HEK293 (cell line): Measurements from ENCODE around the gene HOXB8.

Experiments used
- BCL6B ChIP-seq: fragments of 450-650 bp; formaldehyde crosslinking; IDR thresholded peaks from 2 replicates; pipeline ENCODE4 v1.5.1; 2017; ENCODE audit warnings: missing biosample characterization, missing genetic modification characterization
- CTCF ChIP-seq: fragments of 450-650 bp; formaldehyde crosslinking; IDR thresholded peaks from 2 replicates; pipeline ENCODE4 v1.5.1; 2016; ENCODE audit warnings: missing biosample characterization, missing genetic modification characterization
- KLF16 ChIP-seq: fragments of 450-650 bp; formaldehyde crosslinking; IDR thresholded peaks from 2 replicates; pipeline ENCODE4 v1.5.1; 2017; ENCODE audit warnings: missing biosample characterization, missing genetic modification characterization
- REPIN1 ChIP-seq: fragments of 450-650 bp; formaldehyde crosslinking; IDR thresholded peaks from 2 replicates; pipeline ENCODE4 v1.5.1; 2017; ENCODE audit warnings: missing biosample characterization, missing genetic modification characterization, low read depth
- ZNF112 ChIP-seq: fragments of 450-650 bp; formaldehyde crosslinking; IDR thresholded peaks from 2 replicates; pipeline ENCODE4 v1.5.0; 2017; ENCODE audit warnings: missing biosample characterization, missing genetic modification characterization
- ZNF248 ChIP-seq: fragments of 450-650 bp; formaldehyde crosslinking; IDR thresholded peaks from 2 replicates; pipeline ENCODE4 v1.5.1; 2017; ENCODE audit warnings: missing biosample characterization, missing genetic modification characterization
- ZNF530 ChIP-seq: fragments of 450-650 bp; formaldehyde crosslinking; IDR thresholded peaks from 2 replicates; pipeline ENCODE4 v1.5.1; 2016; ENCODE audit warnings: low read depth, missing biosample characterization, missing genetic modification characterization
- ZNF785 ChIP-seq: fragments of 450-650 bp; formaldehyde crosslinking; IDR thresholded peaks from 2 replicates; pipeline ENCODE4 v1.5.1; 2016; ENCODE audit warnings: missing biosample characterization, missing genetic modification characterization
- ZNF791 ChIP-seq: fragments of 450-650 bp; formaldehyde crosslinking; IDR thresholded peaks from 2 replicates; pipeline ENCODE4 v1.5.1; 2016; ENCODE audit warnings: missing biosample characterization, missing genetic modification characterization

GRCh38 chr17:48570325-48571023, 44.6 kb downstream of the HOXB8 start:
- TF ChIP-seq REPIN1 (tag by site-specific recombination) (no peak), BCL6B (tag by site-specific recombination) (no peak), KLF16 (tag by site-specific recombination) (no peak), ZNF785 (tag by site-specific recombination) (no peak), ZNF248 (tag by site-specific recombination) (no peak), CTCF (tag by site-specific recombination) (no peak), ZNF530 (no peak), ZNF112 (tag by site-specific recombination) (no peak), ZNF791 (tag by site-specific recombination) (no peak)
